Measurements from ENCODE around the gene DENND5A. TPM values are rescaled to one million over a fixed set of nuclear protein-coding genes. Genes with fewer than 3 reads are reported as not detected.
"Not testable (repeated sequence)": the region's sequence is repeated elsewhere in the genome, so short reads cannot be mapped to it uniquely, and the experiment has no call there.

DENND5A gene
- polyA plus RNA-seq, 1 donor = 28.5 TPM

GRCh38 chr11:9103542-9104276 lies 161.4 kb downstream of the DENND5A start:
- Histone ChIP-seq H3K36me3 (ENCODE audit: control insufficient read depth, insufficient read depth, low read length) (no peaks in the 10 kb centered on the region), H3K4me3 (ENCODE audit: low read length) (no peak overlapping the region), H3K27ac (ENCODE audit: low read length) (no peak overlapping the region), H3K27me3 (ENCODE audit: control insufficient read depth, insufficient read depth, low read length) (no peaks in the 10 kb centered on the region), H3K4me1 (ENCODE audit: control insufficient read depth, insufficient read depth, low read length) (no peaks in the 10 kb centered on the region), H3K9me3 (ENCODE audit: control insufficient read depth, low read depth, low read length) (no peaks in the 10 kb centered on the region)
- 50% methylated on average over 1 of the region's 7 CpGs for WGBS (ENCODE audit: insufficient coverage, low lambda C conversion rate)
- no peak for DNase-seq

- no CpG with 5 or more reads among the region's 4 CpGs for WGBS (ENCODE audit: insufficient coverage, low lambda C conversion rate)
Observed at GRCh38 chr11:9099617-9100016, 165.5 kb downstream of the DENND5A start.

GRCh38 chr11:9098455-9098854 lies 166.7 kb downstream of the DENND5A start:
- H3K36me3 ChIP-seq (ENCODE audit: control insufficient read depth, insufficient read depth, low read length); H3K27me3 ChIP-seq (ENCODE audit: control insufficient read depth, insufficient read depth, low read length); H3K4me3 ChIP-seq (ENCODE audit: low read length); H3K9me3 ChIP-seq (ENCODE audit: control insufficient read depth, low read depth, low read length); H3K4me1 ChIP-seq (ENCODE audit: control insufficient read depth, insufficient read depth, low read length); H3K27ac ChIP-seq (ENCODE audit: low read length); DNase-seq: not testable (repeated sequence)
- 80% methylated on average over 2 of the region's 2 CpGs for WGBS (ENCODE audit: insufficient coverage, low lambda C conversion rate)

More at GRCh38 chr11:9099617-9100016, 165.5 kb downstream of the DENND5A start:
- no peak for DNase-seq
- Histone ChIP-seq H3K27me3 (ENCODE audit: control insufficient read depth, insufficient read depth, low read length) (no peaks in the 10 kb centered on the region), H3K36me3 (ENCODE audit: control insufficient read depth, insufficient read depth, low read length) (no peaks in the 10 kb centered on the region), H3K27ac (ENCODE audit: low read length) (no peak overlapping the region), H3K4me3 (ENCODE audit: low read length) (no peak overlapping the region), H3K4me1 (ENCODE audit: control insufficient read depth, insufficient read depth, low read length) (no peaks in the 10 kb centered on the region), H3K9me3 (ENCODE audit: control insufficient read depth, low read depth, low read length) (no peaks in the 10 kb centered on the region)

- not testable (repeated sequence) for H3K36me3 ChIP-seq (ENCODE audit: control insufficient read depth, insufficient read depth, low read length); H3K9me3 ChIP-seq (ENCODE audit: control insufficient read depth, low read depth, low read length); H3K27ac ChIP-seq (ENCODE audit: low read length); H3K4me1 ChIP-seq (ENCODE audit: control insufficient read depth, insufficient read depth, low read length); H3K4me3 ChIP-seq (ENCODE audit: low read length); DNase-seq; H3K27me3 ChIP-seq (ENCODE audit: control insufficient read depth, insufficient read depth, low read length)
- WGBS (ENCODE audit: insufficient coverage, low lambda C conversion rate) = 100% methylated on average over 1 of the region's 23 CpGs
Observed at GRCh38 chr11:9097186-9097943, 167.8 kb downstream of the DENND5A start.

- DNase-seq = no peak
- peaks cover 5% of the 10 kb centered on the region for H3K27me3 ChIP-seq (ENCODE audit: control insufficient read depth, insufficient read depth, low read length)
- no peak overlapping the region for H3K27ac ChIP-seq (ENCODE audit: low read length)
- no peaks in the 10 kb centered on the region for H3K36me3 ChIP-seq (ENCODE audit: control insufficient read depth, insufficient read depth, low read length)
- WGBS (ENCODE audit: insufficient coverage, low lambda C conversion rate) = 86% methylated on average over 1 of the region's 5 CpGs
- no peaks in the 10 kb centered on the region for H3K9me3 ChIP-seq (ENCODE audit: control insufficient read depth, low read depth, low read length)
- H3K4me1 ChIP-seq (ENCODE audit: control insufficient read depth, insufficient read depth, low read length) = peaks cover 7% of the 10 kb centered on the region
- no peak overlapping the region for H3K4me3 ChIP-seq (ENCODE audit: low read length)
Observed at GRCh38 chr11:9096427-9096826, 168.7 kb downstream of the DENND5A start.

GRCh38 chr11:9095421-9095820 lies 169.7 kb downstream of the DENND5A start:
- H3K4me3 ChIP-seq (ENCODE audit: low read length) = no peak overlapping the region
- H3K9me3 ChIP-seq (ENCODE audit: control insufficient read depth, low read depth, low read length) = no peaks in the 10 kb centered on the region
- DNase-seq = no peak
- H3K4me1 ChIP-seq (ENCODE audit: control insufficient read depth, insufficient read depth, low read length) = peaks cover 11% of the 10 kb centered on the region
- no CpG with 5 or more reads among the region's 12 CpGs for WGBS (ENCODE audit: insufficient coverage, low lambda C conversion rate)
- H3K27ac ChIP-seq (ENCODE audit: low read length) = no peak overlapping the region
- H3K27me3 ChIP-seq (ENCODE audit: control insufficient read depth, insufficient read depth, low read length) = peaks cover 8% of the 10 kb centered on the region
- no peaks in the 10 kb centered on the region for H3K36me3 ChIP-seq (ENCODE audit: control insufficient read depth, insufficient read depth, low read length)

- Histone ChIP-seq H3K4me1 (ENCODE audit: control insufficient read depth, insufficient read depth, low read length) (peaks cover 18% of the 10 kb centered on the region), H3K27me3 (ENCODE audit: control insufficient read depth, insufficient read depth, low read length) (peaks cover 8% of the 10 kb centered on the region), H3K27ac (ENCODE audit: low read length) (no peak overlapping the region), H3K36me3 (ENCODE audit: control insufficient read depth, insufficient read depth, low read length) (no peaks in the 10 kb centered on the region), H3K9me3 (ENCODE audit: control insufficient read depth, low read depth, low read length) (no peaks in the 10 kb centered on the region), H3K4me3 (ENCODE audit: low read length) (no peak overlapping the region)
- no CpG with 5 or more reads among the region's 8 CpGs for WGBS (ENCODE audit: insufficient coverage, low lambda C conversion rate)
- DNase-seq = no peak
Observed at GRCh38 chr11:9094420-9094819, 170.7 kb downstream of the DENND5A start.

- Histone ChIP-seq H3K4me1 (ENCODE audit: control insufficient read depth, insufficient read depth, low read length) (peaks cover 24% of the 10 kb centered on the region), H3K9me3 (ENCODE audit: control insufficient read depth, low read depth, low read length) (no peaks in the 10 kb centered on the region), H3K36me3 (ENCODE audit: control insufficient read depth, insufficient read depth, low read length) (no peaks in the 10 kb centered on the region), H3K4me3 (ENCODE audit: low read length) (no peak overlapping the region), H3K27me3 (ENCODE audit: control insufficient read depth, insufficient read depth, low read length) (peaks cover 8% of the 10 kb centered on the region), H3K27ac (ENCODE audit: low read length) (no peak overlapping the region)
- DNase-seq = no peak
- WGBS (ENCODE audit: insufficient coverage, low lambda C conversion rate) = 90% methylated on average over 2 of the region's 10 CpGs
Observed at GRCh38 chr11:9092853-9093778, 172.0 kb downstream of the DENND5A start.

GRCh38 chr11:9092072-9092471 lies 173.1 kb downstream of the DENND5A start:
- H3K27ac ChIP-seq (ENCODE audit: low read length) = no peak overlapping the region

More at GRCh38 chr11:9092072-9092471, 173.1 kb downstream of the DENND5A start:
- Histone ChIP-seq H3K36me3 (ENCODE audit: control insufficient read depth, insufficient read depth, low read length) (no peaks in the 10 kb centered on the region), H3K9me3 (ENCODE audit: control insufficient read depth, low read depth, low read length) (no peaks in the 10 kb centered on the region), H3K4me1 (ENCODE audit: control insufficient read depth, insufficient read depth, low read length) (peaks cover 24% of the 10 kb centered on the region), H3K27me3 (ENCODE audit: control insufficient read depth, insufficient read depth, low read length) (peaks cover 8% of the 10 kb centered on the region), H3K4me3 (ENCODE audit: low read length) (peak overlapping the region; percentile 22)
- DNase-seq = peak in 1 of 2 donors; percentile 9
- WGBS (ENCODE audit: insufficient coverage, low lambda C conversion rate) = no CpG with 5 or more reads among the region's 4 CpGs
